PC-9 (cell line): ENCODE results near the gene PRRT1B.

Experiments
- CTCF ChIP-seq: fragments of 200-600 bp; sonication (generic); conservative IDR thresholded peaks from 2 replicates; pipeline ENCODE4 v1.6.1; 2017; ENCODE audit warnings: mixed run types, antibody characterized with exemption, mild to moderate bottlenecking, moderate library complexity
- EZH2 ChIP-seq: fragments of 200-600 bp; sonication (generic); IDR thresholded peaks from 2 replicates; pipeline ENCODE4 v1.8.0; 2017; ENCODE audit warnings: antibody characterized with exemption, low read depth

DNA sequence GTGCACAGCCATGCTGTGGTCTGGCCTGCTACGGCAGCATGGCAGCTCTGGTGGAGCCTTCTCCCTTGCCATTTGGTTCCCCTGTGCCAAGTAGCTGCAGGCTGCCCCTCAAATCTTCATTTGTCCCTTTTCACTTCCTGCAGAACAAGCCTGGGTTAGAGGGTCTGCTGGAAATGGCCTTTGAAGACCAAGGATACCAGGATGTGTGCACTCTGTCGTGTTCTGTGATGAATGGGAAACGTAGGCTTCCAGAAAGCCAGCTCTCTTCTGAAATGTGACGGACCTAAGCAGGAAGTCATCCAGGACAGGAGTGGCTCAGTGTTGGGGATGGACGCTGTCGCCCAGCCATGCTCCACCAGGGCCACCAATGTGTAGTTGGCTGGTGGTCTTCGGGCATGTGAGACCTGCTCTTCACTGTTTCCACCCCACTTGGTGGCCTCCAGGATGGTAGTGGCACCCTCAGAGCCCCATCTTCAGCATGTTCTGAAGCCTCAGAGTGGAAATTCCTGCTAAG, 46.0 kb upstream of the PRRT1B start:
- TF ChIP-seq CTCF (no peak), EZH2 (no peak)
